ENCODE data around the gene SORT1.

Gene SORT1

GRCh38 chr1:109263597-109264378 lies 133.9 kb downstream of the SORT1 start:
- no peak overlapping the region for H3K4me3 ChIP-seq (ENCODE audit: control insufficient read depth, low read depth, low read length)
- peak; percentile 96 for TF ChIP-seq CTCF (conservative IDR thresholded peaks at IDR 0.05; ENCODE audit: control insufficient read depth, insufficient read depth, low read depth, low read length)
- DNase-seq (ENCODE audit: low read depth) = peak; percentile 81

GRCh38 chr1:109263234-109263596 lies 134.5 kb downstream of the SORT1 start:
- DNase-seq (ENCODE audit: low read depth) = no peak
- no peak overlapping the region for H3K4me3 ChIP-seq (ENCODE audit: control insufficient read depth, low read depth, low read length)
- no peak for TF ChIP-seq CTCF (conservative IDR thresholded peaks at IDR 0.05; ENCODE audit: control insufficient read depth, insufficient read depth, low read depth, low read length)

GRCh38 chr1:109262231-109263055 lies 135.3 kb downstream of the SORT1 start:
- no peak for DNase-seq (ENCODE audit: low read depth)
- no peak for TF ChIP-seq CTCF (conservative IDR thresholded peaks at IDR 0.05; ENCODE audit: control insufficient read depth, insufficient read depth, low read depth, low read length)
- no peak overlapping the region for H3K4me3 ChIP-seq (ENCODE audit: control insufficient read depth, low read depth, low read length)

- no peak overlapping the region for H3K4me3 ChIP-seq (ENCODE audit: control insufficient read depth, low read depth, low read length)
Observed at GRCh38 chr1:109261578-109261977, 136.1 kb downstream of the SORT1 start.

GRCh38 chr1:109261006-109261405 lies 136.7 kb downstream of the SORT1 start:
- TF ChIP-seq CTCF (conservative IDR thresholded peaks at IDR 0.05; ENCODE audit: control insufficient read depth, insufficient read depth, low read depth, low read length) = no peak
- no peak overlapping the region for H3K4me3 ChIP-seq (ENCODE audit: control insufficient read depth, low read depth, low read length)
- no peak for DNase-seq (ENCODE audit: low read depth)

More at GRCh38 chr1:109261578-109261977, 136.1 kb downstream of the SORT1 start:
- no peak for TF ChIP-seq CTCF (conservative IDR thresholded peaks at IDR 0.05; ENCODE audit: control insufficient read depth, insufficient read depth, low read depth, low read length)
- DNase-seq (ENCODE audit: low read depth) = no peak

- H3K4me3 ChIP-seq (ENCODE audit: control insufficient read depth, low read depth, low read length) = no peak overlapping the region
- no peak for DNase-seq (ENCODE audit: low read depth)
- no peak for TF ChIP-seq CTCF (conservative IDR thresholded peaks at IDR 0.05; ENCODE audit: control insufficient read depth, insufficient read depth, low read depth, low read length)
Observed at GRCh38 chr1:109259674-109260557, 137.8 kb downstream of the SORT1 start.

Data from fibroblast of mammary gland (primary cell).